Progenitor cell of endocrine pancreas (in vitro differentiated cells): Measurements from ENCODE around the gene RAD18. TPM values are rescaled to one million over a fixed set of nuclear protein-coding genes. Genes with fewer than 3 reads are reported as not detected.

Source experiments
- DNase-seq: peaks from one replicate; pipeline ENCODE4 v3.0.0; 2021; ENCODE audit warnings: low spot score; ENCODE audit not compliant: unreplicated experiment
- H3K27ac Mint-ChIP-seq: 2 replicates; pipeline ENCODE4 v1.8.0; 2021; ENCODE audit warnings: mild to moderate bottlenecking, moderate library complexity, mixed read lengths
- H3K27me3 Mint-ChIP-seq: 2 replicates; pipeline ENCODE4 v1.8.0; 2021; ENCODE audit warnings: mixed read lengths
- H3K36me3 Mint-ChIP-seq: 2 replicates; pipeline ENCODE4 v1.8.0; 2022; ENCODE audit warnings: mixed read lengths; ENCODE audit not compliant: insufficient read depth
- H3K4me1 Mint-ChIP-seq: 2 replicates; pipeline ENCODE4 v1.8.0; 2021; ENCODE audit warnings: low read depth, mixed read lengths
- H3K4me3 Mint-ChIP-seq: 2 replicates; pipeline ENCODE4 v1.8.0; 2021; ENCODE audit warnings: low read depth, mild to moderate bottlenecking, moderate library complexity, mixed read lengths
- H3K9me3 Mint-ChIP-seq: 2 replicates; pipeline ENCODE4 v1.8.0; 2021; ENCODE audit warnings: low read depth, mixed read lengths
- CTCF ChIP-seq: fragments of 200-600 bp; sonication (generic); IDR thresholded peaks from one replicate; pipeline ENCODE4 v1.5.0; 2021; ENCODE audit warnings: antibody characterized with exemption, mild to moderate bottlenecking; ENCODE audit not compliant: unreplicated experiment
- total RNA-seq: library from RNA; stranded (reverse); gene quantifications from 2 replicates; pipeline ENCODE4 v1.2.1, GENCODE V29; 2021

Gene RAD18
- total RNA-seq, 1 donor from 2014 or later: 14.4 TPM

- peaks cover 26% of the 10 kb centered on the region for H3K27me3 Mint-ChIP-seq
- H3K27ac Mint-ChIP-seq: no peak overlapping the region
- H3K4me1 Mint-ChIP-seq: peaks cover 31% of the 10 kb centered on the region
- no peak for DNase-seq
- H3K9me3 Mint-ChIP-seq: no peaks in the 10 kb centered on the region
- H3K36me3 Mint-ChIP-seq: no peaks in the 10 kb centered on the region
- H3K4me3 Mint-ChIP-seq: no peak overlapping the region
- no peak for TF ChIP-seq CTCF
Measured at GRCh38 chr3:8966820-8967348, 3.6 kb upstream of the RAD18 start.

- no peak for DNase-seq
- H3K27me3 Mint-ChIP-seq: peaks cover 21% of the 10 kb centered on the region
- H3K4me1 Mint-ChIP-seq: peaks cover 31% of the 10 kb centered on the region
- no peaks in the 10 kb centered on the region for H3K9me3 Mint-ChIP-seq
- no peak overlapping the region for H3K4me3 Mint-ChIP-seq
- H3K27ac Mint-ChIP-seq: no peak overlapping the region
- no peaks in the 10 kb centered on the region for H3K36me3 Mint-ChIP-seq
- no peak for TF ChIP-seq CTCF
Measured at GRCh38 chr3:8966150-8966819, 3.0 kb upstream of the RAD18 start.

- Mint-ChIP-seq H3K27ac (peak overlapping the region; percentile 92), H3K27me3 (peaks cover 17% of the 10 kb centered on the region), H3K4me3 (peak overlapping the region; percentile 12), H3K4me1 (peaks cover 31% of the 10 kb centered on the region), H3K9me3 (no peaks in the 10 kb centered on the region), H3K36me3 (no peaks in the 10 kb centered on the region)
- DNase-seq: no peak
- TF ChIP-seq CTCF: no peak
Measured at GRCh38 chr3:8964436-8965370, 1.4 kb upstream of the RAD18 start.

- Mint-ChIP-seq H3K36me3 (no peaks in the 10 kb centered on the region), H3K9me3 (no peaks in the 10 kb centered on the region), H3K27ac (peak overlapping the region; percentile 88), H3K4me1 (peaks cover 31% of the 10 kb centered on the region), H3K27me3 (no peaks in the 10 kb centered on the region), H3K4me3 (peak overlapping the region; percentile 97)
- TF ChIP-seq CTCF: no peak
- no peak for DNase-seq
Measured at GRCh38 chr3:8962226-8962861, 928 bp downstream of the RAD18 start.

- Mint-ChIP-seq H3K4me1 (peaks cover 21% of the 10 kb centered on the region), H3K9me3 (no peaks in the 10 kb centered on the region), H3K27ac (no peak overlapping the region), H3K36me3 (no peaks in the 10 kb centered on the region), H3K27me3 (no peaks in the 10 kb centered on the region), H3K4me3 (no peak overlapping the region)
- no peak for DNase-seq
- TF ChIP-seq CTCF: no peak
Measured at GRCh38 chr3:8959668-8960067, 3.6 kb downstream of the RAD18 start.
